ENCODE data around the gene THBD. TPM values are rescaled to one million over a fixed set of nuclear protein-coding genes. Genes with fewer than 3 reads are reported as not detected.

THBD gene
- total and polyA plus RNA-seq, 2 experiments from 2014 or later: 0.10 to 0.97 TPM

DNA sequence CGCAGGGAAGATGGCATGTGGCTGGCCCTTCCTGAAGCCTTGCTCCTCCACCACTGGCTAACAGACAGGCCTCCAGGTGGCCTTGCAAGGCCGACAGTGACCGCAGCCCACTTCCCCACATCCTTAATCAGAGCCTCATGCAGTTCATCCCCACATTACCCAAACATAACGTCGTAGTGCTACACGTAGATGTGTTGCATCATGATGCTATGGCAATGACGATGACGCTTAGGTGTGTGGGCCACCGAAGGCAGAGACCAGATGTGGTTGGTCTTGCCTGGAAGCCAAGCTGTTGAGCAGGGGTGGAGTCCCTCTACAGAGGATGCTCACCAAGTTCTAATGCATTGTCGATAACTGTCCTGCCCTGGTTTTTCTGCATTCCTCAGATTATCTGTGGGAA lies 31.0 kb upstream of the THBD start (continued):
- TF ChIP-seq, protein P1, sequence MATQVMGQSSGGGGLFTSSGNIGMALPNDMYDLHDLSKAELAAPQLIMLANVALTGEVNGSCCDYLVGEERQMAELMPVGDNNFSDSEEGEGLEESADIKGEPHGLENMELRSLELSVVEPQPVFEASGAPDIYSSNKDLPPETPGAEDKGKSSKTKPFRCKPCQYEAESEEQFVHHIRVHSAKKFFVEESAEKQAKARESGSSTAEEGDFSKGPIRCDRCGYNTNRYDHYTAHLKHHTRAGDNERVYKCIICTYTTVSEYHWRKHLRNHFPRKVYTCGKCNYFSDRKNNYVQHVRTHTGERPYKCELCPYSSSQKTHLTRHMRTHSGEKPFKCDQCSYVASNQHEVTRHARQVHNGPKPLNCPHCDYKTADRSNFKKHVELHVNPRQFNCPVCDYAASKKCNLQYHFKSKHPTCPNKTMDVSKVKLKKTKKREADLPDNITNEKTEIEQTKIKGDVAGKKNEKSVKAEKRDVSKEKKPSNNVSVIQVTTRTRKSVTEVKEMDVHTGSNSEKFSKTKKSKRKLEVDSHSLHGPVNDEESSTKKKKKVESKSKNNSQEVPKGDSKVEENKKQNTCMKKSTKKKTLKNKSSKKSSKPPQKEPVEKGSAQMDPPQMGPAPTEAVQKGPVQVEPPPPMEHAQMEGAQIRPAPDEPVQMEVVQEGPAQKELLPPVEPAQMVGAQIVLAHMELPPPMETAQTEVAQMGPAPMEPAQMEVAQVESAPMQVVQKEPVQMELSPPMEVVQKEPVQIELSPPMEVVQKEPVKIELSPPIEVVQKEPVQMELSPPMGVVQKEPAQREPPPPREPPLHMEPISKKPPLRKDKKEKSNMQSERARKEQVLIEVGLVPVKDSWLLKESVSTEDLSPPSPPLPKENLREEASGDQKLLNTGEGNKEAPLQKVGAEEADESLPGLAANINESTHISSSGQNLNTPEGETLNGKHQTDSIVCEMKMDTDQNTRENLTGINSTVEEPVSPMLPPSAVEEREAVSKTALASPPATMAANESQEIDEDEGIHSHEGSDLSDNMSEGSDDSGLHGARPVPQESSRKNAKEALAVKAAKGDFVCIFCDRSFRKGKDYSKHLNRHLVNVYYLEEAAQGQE (IDR thresholded peaks at IDR 0.05; ENCODE audit: unreplicated experiment): no peak
- no peak for TF ChIP-seq NANOG (IDR thresholded peaks at IDR 0.05; ENCODE audit: borderline replicate concordance)

- Mint-ChIP-seq H3K9me3 (no peaks in the 10 kb centered on the region), H3K4me3 (no peak overlapping the region), H3K4me1 (peaks cover 27% of the 10 kb centered on the region), H3K36me3 (ENCODE audit: low read depth) (no peaks in the 10 kb centered on the region), H3K27ac (no peak overlapping the region), H3K27me3 (ENCODE audit: insufficient read depth, low read depth, poor library complexity) (peaks cover 4% of the 10 kb centered on the region)
- Histone ChIP-seq H3F3A (replicated peaks; ENCODE audit: low read depth) (no peaks in the 10 kb centered on the region), H3K36me3 (ENCODE audit: insufficient read depth) (no peaks in the 10 kb centered on the region), H3K4me1 (ENCODE audit: insufficient read depth) (peaks cover 4% of the 10 kb centered on the region; the same call in 1 of the 2 replicates), H2AFZ (no peak overlapping the region), H3K27me3 (ENCODE audit: insufficient read depth) (no peaks in the 10 kb centered on the region), H3K4me3 (no peak overlapping the region), H3K27ac (ENCODE audit: low read depth) (no peak overlapping the region), H4K20me1 (replicated peaks; ENCODE audit: insufficient read depth) (no peaks in the 10 kb centered on the region), H3K79me2 (replicated peaks; ENCODE audit: insufficient read depth) (no peaks in the 10 kb centered on the region), H3K4me2 (no peak overlapping the region), H3K9me2 (ENCODE audit: insufficient read depth) (no peaks in the 10 kb centered on the region)
- no peak for DNase-seq (ENCODE audit: low spot score)
- ATAC-seq: no peak
- TF ChIP-seq, protein P1 (IDR thresholded peaks at IDR 0.05; ENCODE audit: unreplicated experiment): no peak
- TF ChIP-seq POLR2AphosphoS5 (IDR thresholded peaks at IDR 0.05; ENCODE audit: low read depth) (no peak), CREB1 (CRISPR knock-in tag; IDR thresholded peaks at IDR 0.05; ENCODE audit: low read depth) (no peak), JUNB (IDR thresholded peaks at IDR 0.05; ENCODE audit: unreplicated experiment) (no peak), EZH2phosphoT487 (IDR thresholded peaks at IDR 0.05; ENCODE audit: unreplicated experiment) (no peak), ZNF114 (CRISPR knock-in tag; IDR thresholded peaks at IDR 0.05) (no peak), ZNF462 (CRISPR knock-in tag; IDR thresholded peaks at IDR 0.05) (no peak), ZNF331 (CRISPR knock-in tag; IDR thresholded peaks at IDR 0.05; ENCODE audit: low read depth) (no peak), STAT1 (IDR thresholded peaks at IDR 0.05; ENCODE audit: unreplicated experiment) (no peak), NANOG (IDR thresholded peaks at IDR 0.05; ENCODE audit: borderline replicate concordance) (no peak)
Observed at GRCh38 chr20:23079926-23080325, 30.5 kb upstream of the THBD start.
